KG1 (cell line): ENCODE results near the gene EFS.
"Not testable (repeated sequence)": the region's sequence is repeated elsewhere in the genome, so short reads cannot be mapped to it uniquely, and the experiment has no call there.

Source experiments
- DNase-seq: peaks from one replicate; lab custom pipeline; 2025; lab: John Stamatoyannopoulos, UW

Gene EFS

GRCh38 chr14:23326491-23327332 lies 38.3 kb downstream of the EFS start:
- DNase-seq, result no peak

GRCh38 chr14:23325746-23326145 lies 39.2 kb downstream of the EFS start:
- DNase-seq, result not testable (repeated sequence)

- DNase-seq, result no peak
Observed at GRCh38 chr14:23324993-23325392, 40.0 kb downstream of the EFS start.

DNA sequence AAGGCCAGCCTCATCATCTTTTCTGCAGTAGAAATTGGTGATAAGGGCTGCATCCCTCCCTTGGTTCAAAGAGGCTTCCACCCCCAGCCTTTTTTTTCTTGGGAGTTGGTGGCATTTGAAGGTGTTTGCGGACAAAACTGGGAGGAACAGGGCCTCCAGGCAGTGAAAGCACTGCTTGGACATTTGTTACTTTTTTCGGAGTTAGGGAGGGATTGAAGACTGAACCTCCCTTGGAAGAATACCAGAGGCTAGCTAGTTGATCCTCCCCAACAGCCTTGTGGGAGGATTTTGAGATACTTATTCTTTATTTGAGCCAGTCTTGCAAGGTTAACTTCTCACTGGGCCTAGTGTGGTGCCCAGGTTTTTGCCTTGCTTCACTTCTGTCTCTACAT lies 40.5 kb downstream of the EFS start:
- DNase-seq, result no peak

DNA sequence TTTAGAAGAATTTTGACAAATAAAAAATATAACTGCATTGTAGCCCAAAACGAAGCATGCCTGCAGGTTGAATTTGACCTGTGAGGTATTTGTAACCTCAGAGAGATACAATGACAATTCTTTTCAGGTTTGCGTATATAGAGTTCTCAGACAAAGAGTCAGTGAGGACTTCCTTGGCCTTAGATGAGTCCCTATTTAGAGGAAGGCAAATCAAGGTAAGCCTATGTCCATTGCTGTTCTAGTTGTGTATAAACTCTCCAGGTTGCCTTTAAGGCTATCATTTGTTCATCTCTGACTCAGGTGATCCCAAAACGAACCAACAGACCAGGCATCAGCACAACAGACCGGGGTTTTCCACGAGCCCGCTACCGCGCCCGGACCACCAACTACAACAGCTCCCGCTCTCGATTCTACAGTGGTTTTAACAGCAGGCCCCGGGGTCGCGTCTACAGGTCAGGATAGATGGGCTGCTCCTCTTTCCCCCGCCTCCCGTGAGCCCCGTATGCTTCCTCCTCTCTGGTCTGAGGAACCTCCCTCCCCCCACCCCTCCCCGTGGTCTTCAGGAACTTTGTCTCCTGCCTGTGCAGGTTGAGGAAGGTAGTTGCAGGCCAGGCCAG lies 41.0 kb downstream of the EFS start:
- no peak for DNase-seq

DNA sequence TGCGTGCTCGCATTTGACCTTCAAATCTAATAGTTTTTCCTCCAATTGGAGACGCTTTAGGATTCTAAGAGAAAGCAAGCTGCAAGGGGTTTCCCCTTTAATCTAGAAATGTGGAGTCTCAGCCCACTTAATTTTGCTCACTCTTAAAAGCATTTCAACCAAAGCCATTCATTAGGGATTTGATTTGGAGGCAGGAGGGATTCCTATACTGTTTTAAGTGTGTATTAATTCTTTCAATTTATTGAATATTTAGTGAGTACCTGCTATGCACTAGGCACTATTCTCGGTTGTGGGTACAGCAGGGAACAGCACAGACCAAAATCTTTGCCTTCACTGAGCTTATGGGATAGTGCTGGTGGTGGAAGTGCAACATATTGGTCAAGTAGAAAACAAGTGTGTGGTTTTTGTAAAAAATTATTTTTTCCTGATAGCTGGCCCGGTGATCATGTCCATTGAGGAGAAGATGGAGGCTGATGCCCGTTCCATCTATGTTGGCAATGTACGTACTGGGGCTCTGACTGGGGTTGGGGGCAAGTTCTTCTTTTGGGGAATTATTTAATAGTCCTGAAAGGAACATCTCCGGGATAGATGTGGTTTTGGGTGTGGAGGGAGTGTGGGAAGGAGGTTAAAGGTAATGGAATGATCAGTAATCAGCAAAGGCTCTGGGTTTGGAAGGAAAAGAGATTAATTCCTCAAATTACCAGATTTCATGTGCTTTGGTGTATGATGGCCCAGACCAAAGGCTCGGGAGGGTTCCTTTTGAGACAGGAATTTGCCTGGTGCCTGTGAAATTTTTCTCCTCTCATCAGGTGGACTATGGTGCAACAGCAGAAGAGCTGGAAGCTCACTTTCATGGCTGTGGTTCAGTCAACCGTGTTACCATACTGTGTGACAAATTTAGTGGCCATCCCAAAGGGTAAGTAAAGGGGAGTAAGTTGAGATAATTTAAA lies 42.1 kb downstream of the EFS start:
- no peak for DNase-seq

DNA sequence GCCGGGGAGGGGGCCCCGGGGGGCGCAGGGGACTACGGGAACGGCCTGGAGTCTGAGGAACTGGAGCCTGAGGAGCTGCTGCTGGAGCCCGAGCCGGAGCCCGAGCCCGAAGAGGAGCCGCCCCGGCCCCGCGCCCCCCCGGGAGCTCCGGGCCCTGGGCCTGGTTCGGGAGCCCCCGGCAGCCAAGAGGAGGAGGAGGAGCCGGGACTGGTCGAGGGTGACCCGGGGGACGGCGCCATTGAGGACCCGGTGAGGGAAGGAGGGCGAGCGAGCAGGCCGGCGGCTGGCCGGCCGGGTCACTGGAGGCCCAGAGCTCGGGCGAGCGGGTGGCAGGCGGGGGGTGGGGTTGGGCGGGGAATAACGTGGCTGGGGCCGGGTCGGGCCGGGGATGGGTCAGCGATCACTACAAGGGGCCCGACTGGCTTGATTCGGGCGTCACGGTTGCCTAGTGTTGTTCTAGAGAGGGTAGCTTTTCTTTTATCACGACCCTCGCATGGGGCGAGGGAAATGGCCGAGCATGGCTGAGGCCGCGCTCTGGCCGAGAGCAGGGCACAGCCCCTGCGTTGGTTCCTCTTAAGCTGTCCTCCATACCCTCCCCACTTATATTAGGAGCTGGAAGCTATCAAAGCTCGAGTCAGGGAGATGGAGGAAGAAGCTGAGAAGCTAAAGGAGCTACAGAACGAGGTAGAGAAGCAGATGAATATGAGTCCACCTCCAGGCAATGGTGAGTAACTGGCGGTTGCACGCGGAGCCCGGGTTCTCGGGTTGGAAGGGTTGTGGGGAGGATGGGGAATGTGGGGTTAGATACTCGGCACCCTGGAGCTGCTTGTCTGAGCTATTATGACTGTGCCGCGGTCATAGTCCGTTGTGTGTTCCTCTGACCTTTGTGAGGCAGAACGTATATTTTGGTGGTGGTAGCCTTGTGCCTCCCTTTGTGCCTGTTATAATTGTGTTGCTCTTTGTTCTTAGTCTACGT lies 43.1 kb downstream of the EFS start:
- DNase-seq, result no peak

GRCh38 chr14:23320584-23321571 lies 44.1 kb downstream of the EFS start, which contains the start of gene PABPN1:
TSS of gene PABPN1 (plus strand) at chr14:23321457. CDS start at chr14:23321470, 13 bp downstream.
- DNase-seq, result peak; percentile 99

GRCh38 chr14:23319746-23320583 lies 45.0 kb downstream of the EFS start:
- DNase-seq, result no peak

- DNase-seq, result no peak
Observed at GRCh38 chr14:23316300-23316699, 48.7 kb downstream of the EFS start.

GRCh38 chr14:23310546-23310945 lies 54.4 kb downstream of the EFS start:
- no peak for DNase-seq

DNA sequence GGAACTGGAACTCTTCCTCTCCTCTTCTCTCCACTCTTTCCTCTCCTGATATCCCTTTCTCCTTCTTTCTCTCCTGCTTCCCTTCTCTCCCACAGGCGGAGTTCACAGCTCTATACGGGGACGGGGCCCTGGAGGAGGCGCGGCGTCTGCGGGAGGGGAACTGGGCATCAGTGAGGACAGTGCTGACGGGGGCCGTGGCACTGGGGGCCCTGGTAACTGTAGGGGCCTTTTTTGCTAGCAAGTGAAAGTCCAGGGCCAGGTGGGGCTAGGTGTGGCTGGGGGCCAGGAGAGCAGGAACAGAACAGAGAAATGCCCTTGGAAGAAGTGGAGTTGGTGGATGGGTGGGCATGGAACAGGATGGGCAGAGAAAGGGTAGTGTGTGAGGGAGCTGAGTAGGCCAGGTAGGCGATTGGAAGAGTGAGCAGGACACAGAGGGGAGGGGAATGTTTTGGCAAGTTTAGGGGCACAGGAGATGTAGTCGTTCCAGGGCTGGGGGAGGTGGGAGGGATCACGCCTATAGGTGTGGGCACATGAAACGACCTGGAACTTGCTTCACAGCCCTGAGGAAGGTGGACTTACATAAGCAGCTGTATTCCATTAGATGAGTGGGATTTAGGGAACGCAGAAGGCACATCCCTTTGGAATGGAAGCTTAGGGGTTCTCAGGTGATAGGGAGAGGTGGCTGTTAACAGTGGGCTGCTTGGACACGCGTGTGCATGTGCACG lies 56.1 kb downstream of the EFS start:
- no peak for DNase-seq

GRCh38 chr14:23307687-23308644 lies 57.0 kb downstream of the EFS start:
- DNase-seq, result no peak

DNA sequence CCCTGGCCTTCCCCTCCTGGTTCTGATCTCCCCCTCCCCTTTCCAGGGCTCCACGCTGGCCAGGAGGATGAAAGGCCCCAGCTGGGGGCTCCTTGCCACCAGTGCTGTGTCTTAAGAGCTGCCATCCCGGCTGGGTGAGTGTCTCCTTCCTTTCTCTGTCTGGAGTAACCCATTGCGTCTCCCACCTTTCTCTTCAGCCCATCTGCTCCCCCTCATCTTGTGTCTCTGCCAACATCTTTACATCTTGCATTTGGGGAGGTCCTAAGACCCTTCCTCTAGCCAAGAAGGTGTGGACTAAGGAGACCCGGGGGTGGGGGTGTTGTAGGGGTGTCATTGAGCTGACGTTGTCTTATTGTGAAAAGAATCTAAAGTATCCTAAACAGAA lies 57.8 kb downstream of the EFS start:
- DNase-seq, result no peak

GRCh38 chr14:23306412-23307145 lies 58.4 kb downstream of the EFS start, which contains the start of gene BCL2L2:
TSS of gene BCL2L2 (plus strand) at chr14:23306833. CDS start at chr14:23307768, 935 bp downstream.
- DNase-seq, result peak; percentile 72
